Vagina (tissue), 2 donors: ENCODE data around the gene SEMA5B.

Source experiments
- CTCF ChIP-seq, 3 experiments: fragments of 450-650 bp in 2 of 3; fragments of 200-600 bp in 1 of 3; sonication (generic) in 1 of 3; IDR thresholded peaks; one replicate each; pipeline ENCODE4 v1.5.1; 2017 to 2019; ENCODE audit warnings: antibody characterized with exemption in 3 of 3, mild to moderate bottlenecking in 2 of 3, moderate library complexity in 2 of 3
- POLR2AphosphoS5 ChIP-seq, 2 donors: sonication (generic); formaldehyde crosslinking; IDR thresholded peaks; one replicate each; pipeline ENCODE4 v1.9.0; 2017; ENCODE audit warnings: antibody characterized with exemption in 2 of 2, mild to moderate bottlenecking in 2 of 2, low read depth in 1 of 2; ENCODE audit not compliant: insufficient read depth in 1 of 2

GRCh38 chr3:122957707-122958689, 69.6 kb downstream of the SEMA5B start:
- TF ChIP-seq POLR2AphosphoS5 (IDR thresholded peaks at IDR 0.05; ENCODE audit: insufficient read depth in 1 of 2, low read depth in 1 of 2): no peak
- TF ChIP-seq CTCF (IDR thresholded peaks at IDR 0.05): no peak
